OCI-LY3 (cell line): Measurements from ENCODE around the gene NAMPT.

ENCODE experiments used
- H2AFZ ChIP-seq: fragments of 200-600, 300-600 bp; shearing (Covaris generic); 2 replicates; pipeline ENCODE4 v1.6.0; 2014; ENCODE audit warnings: antibody characterized with exemption, low read depth, low read length
- H3K27ac ChIP-seq: fragments of 200-600, 300-600 bp; sonication (generic); 2 replicates; pipeline ENCODE4 v1.5.1; 2014; ENCODE audit warnings: mild to moderate bottlenecking, low read length, moderate library complexity, mixed read lengths
- H3K27me3 ChIP-seq: fragments of 200-600, 300-600 bp; sonication (generic); 2 replicates; pipeline ENCODE4 v1.6.1; 2014; ENCODE audit warnings: low read depth, low read length, mixed read lengths
- H3K36me3 ChIP-seq: fragments of 200-600, 300-600 bp; sonication (generic); replicated peaks from 2 replicates; pipeline ENCODE3; 2014; ENCODE audit warnings: low read depth, low read length, mixed read lengths
- H3K4me1 ChIP-seq: fragments of 300-600, 200-600 bp; sonication (generic); 2 replicates; pipeline ENCODE4 v1.6.1; 2014; ENCODE audit warnings: low read length, mixed read lengths
- H3K4me2 ChIP-seq: fragments of 200-600, 300-600 bp; sonication (generic); 2 replicates; pipeline ENCODE4 v1.6.1; 2014; ENCODE audit warnings: low read length, mixed read lengths
- H3K4me3 ChIP-seq: fragments of 300-600, 200-600 bp; sonication (generic); 2 replicates; pipeline ENCODE4 v1.5.1; 2014; ENCODE audit warnings: antibody characterized with exemption, mild to moderate bottlenecking, low read length, moderate library complexity
- H3K79me2 ChIP-seq: fragments of 300-600, 200-600 bp; shearing (Covaris generic); 2 replicates; pipeline ENCODE4 v1.6.1; 2014; ENCODE audit warnings: mild to moderate bottlenecking, low read length, mixed read lengths
- H3K9ac ChIP-seq: fragments of 300-600, 200-600 bp; shearing (Covaris generic); 2 replicates; pipeline ENCODE4 v1.6.0; 2014; ENCODE audit warnings: mild to moderate bottlenecking, low read length, moderate library complexity
- H3K9me3 ChIP-seq: fragments of 200-600, 300-600 bp; shearing (Covaris generic); 2 replicates; pipeline ENCODE4 v1.6.1; 2014; ENCODE audit warnings: low read length, mixed read lengths; ENCODE audit not compliant: insufficient read depth
- H4K20me1 ChIP-seq: fragments of 200-600, 300-600 bp; sonication (generic); 2 replicates; pipeline ENCODE4 v1.6.1; 2016; ENCODE audit warnings: low read length, mixed read lengths; ENCODE audit not compliant: insufficient read depth
- EZH2phosphoT487 ChIP-seq: fragments of 200-600 bp; shearing (Covaris generic); IDR thresholded peaks from 2 replicates; pipeline ENCODE4 v1.6.1; 2018; ENCODE audit warnings: antibody characterized with exemption, mixed run types, low read depth
- TF ChIP-seq, protein P1 (sequence below): fragments of 200-600, 300-600 bp; sonication (generic); IDR thresholded peaks from 2 replicates; pipeline ENCODE4 v1.5.1; 2014; ENCODE audit warnings: antibody characterized with exemption, low read length, low read depth

Gene NAMPT

DNA sequence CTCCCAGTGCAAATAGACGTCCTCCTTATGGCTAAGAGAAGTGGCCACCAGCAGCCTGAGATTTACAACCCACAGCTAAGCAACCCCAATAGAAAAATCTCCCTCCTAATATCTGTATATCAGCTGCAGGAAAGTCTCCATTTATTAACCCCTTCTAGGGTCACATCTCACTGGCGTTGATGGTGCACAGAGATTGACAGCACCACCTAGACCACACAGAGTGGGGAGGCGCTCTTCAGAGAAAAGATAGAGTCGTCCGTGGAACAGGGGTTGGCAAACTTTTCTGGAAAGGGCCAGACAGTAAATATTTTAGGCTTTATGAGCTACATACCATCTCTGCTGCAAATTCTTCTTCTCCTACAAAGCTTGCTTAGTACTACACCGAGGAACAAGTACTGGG is 60.0 kb downstream of the NAMPT start:
- Histone ChIP-seq H3K9ac (no peak overlapping the region), H3K36me3 (no peaks in the 10 kb centered on the region), H2AFZ (no peak overlapping the region), H3K79me2 (no peaks in the 10 kb centered on the region), H4K20me1 (no peaks in the 10 kb centered on the region), H3K27ac (no peak overlapping the region), H3K4me2 (no peak overlapping the region), H3K4me1 (no peaks in the 10 kb centered on the region), H3K4me3 (no peak overlapping the region), H3K27me3 (no peaks in the 10 kb centered on the region; the same call in 1 of the 2 replicates), H3K9me3 (no peaks in the 10 kb centered on the region)
- TF ChIP-seq, protein P1, sequence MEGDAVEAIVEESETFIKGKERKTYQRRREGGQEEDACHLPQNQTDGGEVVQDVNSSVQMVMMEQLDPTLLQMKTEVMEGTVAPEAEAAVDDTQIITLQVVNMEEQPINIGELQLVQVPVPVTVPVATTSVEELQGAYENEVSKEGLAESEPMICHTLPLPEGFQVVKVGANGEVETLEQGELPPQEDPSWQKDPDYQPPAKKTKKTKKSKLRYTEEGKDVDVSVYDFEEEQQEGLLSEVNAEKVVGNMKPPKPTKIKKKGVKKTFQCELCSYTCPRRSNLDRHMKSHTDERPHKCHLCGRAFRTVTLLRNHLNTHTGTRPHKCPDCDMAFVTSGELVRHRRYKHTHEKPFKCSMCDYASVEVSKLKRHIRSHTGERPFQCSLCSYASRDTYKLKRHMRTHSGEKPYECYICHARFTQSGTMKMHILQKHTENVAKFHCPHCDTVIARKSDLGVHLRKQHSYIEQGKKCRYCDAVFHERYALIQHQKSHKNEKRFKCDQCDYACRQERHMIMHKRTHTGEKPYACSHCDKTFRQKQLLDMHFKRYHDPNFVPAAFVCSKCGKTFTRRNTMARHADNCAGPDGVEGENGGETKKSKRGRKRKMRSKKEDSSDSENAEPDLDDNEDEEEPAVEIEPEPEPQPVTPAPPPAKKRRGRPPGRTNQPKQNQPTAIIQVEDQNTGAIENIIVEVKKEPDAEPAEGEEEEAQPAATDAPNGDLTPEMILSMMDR: no peak
- no peak for TF ChIP-seq EZH2phosphoT487

DNA sequence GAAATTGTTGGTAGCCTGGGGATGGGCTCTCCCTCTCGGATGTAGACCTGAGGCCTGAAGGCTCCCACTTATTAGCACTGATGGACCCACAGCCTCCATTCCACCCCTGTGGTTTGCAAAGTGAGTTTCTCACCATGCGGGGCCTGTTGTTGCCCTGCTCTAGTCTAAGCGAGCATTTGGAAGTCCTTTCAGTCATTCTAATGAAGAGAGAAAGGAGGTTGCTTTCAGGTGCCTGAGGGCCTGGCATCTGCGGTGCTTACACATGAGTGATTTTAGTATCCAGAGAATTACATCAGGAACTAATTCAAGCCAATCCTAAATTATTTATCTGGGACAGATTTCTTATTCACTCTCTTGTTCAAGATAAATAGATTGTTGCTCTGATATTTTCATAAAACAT is 61.6 kb downstream of the NAMPT start:
- H2AFZ ChIP-seq: no peak overlapping the region
- no peak overlapping the region for H3K9ac ChIP-seq
- no peaks in the 10 kb centered on the region for H3K79me2 ChIP-seq
- H3K4me2 ChIP-seq: no peak overlapping the region
- H4K20me1 ChIP-seq: no peaks in the 10 kb centered on the region
- H3K27me3 ChIP-seq: no peaks in the 10 kb centered on the region; the same call in 1 of the 2 replicates
- no peak for TF ChIP-seq EZH2phosphoT487
- TF ChIP-seq, protein P1: no peak
- no peak overlapping the region for H3K27ac ChIP-seq
- H3K36me3 ChIP-seq: no peaks in the 10 kb centered on the region
- no peaks in the 10 kb centered on the region for H3K4me1 ChIP-seq
- no peaks in the 10 kb centered on the region for H3K9me3 ChIP-seq
- no peak overlapping the region for H3K4me3 ChIP-seq

GRCh38 chr7:106222545-106222944 is 62.2 kb downstream of the NAMPT start:
- H3K9ac ChIP-seq: no peak overlapping the region
- H3K4me3 ChIP-seq: no peak overlapping the region
- no peaks in the 10 kb centered on the region for H3K4me1 ChIP-seq
- H2AFZ ChIP-seq: no peak overlapping the region
- TF ChIP-seq, protein P1: no peak
- no peak for TF ChIP-seq EZH2phosphoT487
- H3K79me2 ChIP-seq: no peaks in the 10 kb centered on the region
- no peak overlapping the region for H3K27ac ChIP-seq
- H3K36me3 ChIP-seq: no peaks in the 10 kb centered on the region
- H4K20me1 ChIP-seq: no peaks in the 10 kb centered on the region
- H3K9me3 ChIP-seq: no peaks in the 10 kb centered on the region
- no peak overlapping the region for H3K4me2 ChIP-seq
- no peaks in the 10 kb centered on the region; the same call in 1 of the 2 replicates for H3K27me3 ChIP-seq

DNA sequence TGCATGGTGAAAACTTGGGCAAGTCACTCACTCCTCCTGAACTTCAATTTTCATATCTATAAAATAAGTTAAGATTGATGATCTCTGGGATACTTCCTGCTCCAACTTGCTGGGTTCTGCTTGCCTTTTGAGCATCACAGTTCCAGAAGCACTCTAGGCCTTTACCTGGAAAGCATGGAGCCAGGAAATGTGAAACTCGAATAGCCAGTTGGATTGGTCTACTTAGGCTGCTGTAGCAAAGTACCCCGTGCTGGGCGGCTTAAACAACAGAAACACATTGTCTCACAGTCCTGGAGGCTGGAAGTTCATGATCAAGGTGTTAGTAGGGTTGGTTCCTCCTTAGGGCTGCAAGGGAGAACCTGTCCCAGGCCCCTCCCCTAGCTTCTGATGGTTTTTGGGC is 64.5 kb downstream of the NAMPT start:
- Histone ChIP-seq H3K4me2 (no peak overlapping the region), H4K20me1 (no peaks in the 10 kb centered on the region), H3K4me3 (no peak overlapping the region), H3K79me2 (no peaks in the 10 kb centered on the region), H3K36me3 (no peaks in the 10 kb centered on the region), H3K4me1 (no peaks in the 10 kb centered on the region), H3K9me3 (no peaks in the 10 kb centered on the region), H3K9ac (no peak overlapping the region), H3K27me3 (no peaks in the 10 kb centered on the region), H2AFZ (no peak overlapping the region), H3K27ac (no peak overlapping the region)
- TF ChIP-seq, protein P1: no peak
- no peak for TF ChIP-seq EZH2phosphoT487
